ENCODE data around the gene SESTD1. TPM values are rescaled to one million over a fixed set of nuclear protein-coding genes. Genes with fewer than 3 reads are reported as not detected.

Gene SESTD1, protein sequence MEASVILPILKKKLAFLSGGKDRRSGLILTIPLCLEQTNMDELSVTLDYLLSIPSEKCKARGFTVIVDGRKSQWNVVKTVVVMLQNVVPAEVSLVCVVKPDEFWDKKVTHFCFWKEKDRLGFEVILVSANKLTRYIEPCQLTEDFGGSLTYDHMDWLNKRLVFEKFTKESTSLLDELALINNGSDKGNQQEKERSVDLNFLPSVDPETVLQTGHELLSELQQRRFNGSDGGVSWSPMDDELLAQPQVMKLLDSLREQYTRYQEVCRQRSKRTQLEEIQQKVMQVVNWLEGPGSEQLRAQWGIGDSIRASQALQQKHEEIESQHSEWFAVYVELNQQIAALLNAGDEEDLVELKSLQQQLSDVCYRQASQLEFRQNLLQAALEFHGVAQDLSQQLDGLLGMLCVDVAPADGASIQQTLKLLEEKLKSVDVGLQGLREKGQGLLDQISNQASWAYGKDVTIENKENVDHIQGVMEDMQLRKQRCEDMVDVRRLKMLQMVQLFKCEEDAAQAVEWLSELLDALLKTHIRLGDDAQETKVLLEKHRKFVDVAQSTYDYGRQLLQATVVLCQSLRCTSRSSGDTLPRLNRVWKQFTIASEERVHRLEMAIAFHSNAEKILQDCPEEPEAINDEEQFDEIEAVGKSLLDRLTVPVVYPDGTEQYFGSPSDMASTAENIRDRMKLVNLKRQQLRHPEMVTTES
- 10.4 and 14.7 TPM in 2 replicates for total RNA-seq

DNA sequence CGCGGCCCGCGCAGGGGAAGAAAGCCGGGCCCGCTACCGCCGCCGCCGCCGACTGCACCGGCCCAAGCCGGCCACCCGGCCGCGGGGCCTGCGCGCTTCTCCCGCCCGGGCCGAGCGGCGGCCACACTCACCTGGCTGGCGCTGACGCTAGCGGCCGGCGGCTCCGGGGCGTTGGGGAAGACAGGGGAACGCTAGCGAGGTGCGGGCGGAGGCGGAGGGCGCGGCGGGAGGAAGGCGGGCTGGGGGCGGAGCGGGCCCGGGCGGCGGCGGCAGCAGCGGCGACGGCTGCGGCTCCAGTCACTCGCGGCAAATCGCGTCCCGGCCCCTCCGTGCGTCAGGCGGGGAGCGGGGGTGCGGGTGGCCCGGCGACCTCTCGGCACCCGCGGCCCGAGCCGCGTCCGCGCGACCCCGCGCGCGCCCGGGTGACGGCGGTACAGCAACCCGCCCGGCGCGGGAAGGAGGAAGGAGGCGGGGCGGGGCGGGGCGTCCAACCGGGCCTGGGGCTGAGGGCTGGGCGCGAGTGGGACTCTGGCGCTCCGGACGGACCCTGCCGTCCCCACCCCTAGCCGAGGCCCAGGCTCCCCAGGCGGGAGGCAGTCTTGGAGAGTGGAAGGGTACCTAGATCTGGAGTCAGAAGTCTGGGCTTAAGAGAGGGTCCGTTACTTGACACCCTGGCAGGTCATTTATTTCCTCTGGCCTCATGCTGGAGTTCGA lies at the start of gene SESTD1:
Gene SESTD1 (minus strand): TSS at position 465 of the 714 bp plus-strand sequence. CDS start 72,991 bp downstream, outside the sequence.

Other genes with a start within 250 kb of the SESTD1 start
- gene CCDC141, start 214.7 kb downstream of the SESTD1 start, total RNA-seq, result under 0.01 TPM in 1 of 2 replicates, not detected in the other